ENCODE data around the gene NINL. TPM values are rescaled to one million over a fixed set of nuclear protein-coding genes. Genes with fewer than 3 reads are reported as not detected.

Gene NINL
- total and polyA plus RNA-seq, 4 donors, result 13.1 to 50.6 (median 31.2) TPM

DNA sequence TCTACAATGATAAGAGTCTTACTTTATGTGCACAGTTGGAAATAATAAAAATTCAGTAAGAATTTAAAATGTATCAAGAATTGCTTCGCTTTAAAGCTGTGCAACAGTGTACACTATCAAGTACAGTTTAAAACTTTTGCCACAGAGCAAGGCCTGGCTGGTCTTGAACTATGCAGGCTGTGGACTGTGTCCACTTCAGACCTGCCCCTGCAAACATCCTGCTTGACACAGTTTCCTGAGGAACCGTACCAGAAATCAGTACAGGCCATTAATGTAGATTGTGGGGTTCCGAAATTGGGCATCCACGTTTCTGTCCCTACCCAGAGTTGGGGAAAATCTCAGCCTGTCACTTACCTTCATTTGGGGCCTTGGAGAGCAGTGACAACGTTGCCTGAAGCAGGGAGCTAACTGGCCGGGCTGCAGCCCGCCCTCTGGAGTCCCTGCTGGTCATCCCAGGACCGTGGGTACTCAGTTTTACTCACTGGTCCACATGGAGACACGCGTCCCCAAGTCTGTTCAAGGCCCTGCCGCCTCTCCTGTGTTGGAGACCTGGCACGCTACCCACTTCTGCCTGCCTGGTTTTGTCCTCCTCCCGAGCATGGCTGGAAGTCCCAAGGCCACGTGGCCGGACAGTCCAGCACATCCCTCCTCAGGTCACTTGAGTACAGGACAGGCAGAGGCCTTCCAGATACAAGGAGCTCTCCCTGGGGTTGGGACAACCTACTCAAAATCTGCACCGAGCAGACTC is 8.4 kb downstream of the NINL start:
- peaks cover 8% of the 10 kb centered on the region for H3K4me1 ChIP-seq (ENCODE audit: control insufficient read depth, insufficient read depth, low read length)
- WGBS (ENCODE audit: insufficient coverage), result 84% methylated on average over 13 of the region's 16 CpGs
- H3K4me3 ChIP-seq (ENCODE audit: low read depth, low read length), result no peak overlapping the region

DNA sequence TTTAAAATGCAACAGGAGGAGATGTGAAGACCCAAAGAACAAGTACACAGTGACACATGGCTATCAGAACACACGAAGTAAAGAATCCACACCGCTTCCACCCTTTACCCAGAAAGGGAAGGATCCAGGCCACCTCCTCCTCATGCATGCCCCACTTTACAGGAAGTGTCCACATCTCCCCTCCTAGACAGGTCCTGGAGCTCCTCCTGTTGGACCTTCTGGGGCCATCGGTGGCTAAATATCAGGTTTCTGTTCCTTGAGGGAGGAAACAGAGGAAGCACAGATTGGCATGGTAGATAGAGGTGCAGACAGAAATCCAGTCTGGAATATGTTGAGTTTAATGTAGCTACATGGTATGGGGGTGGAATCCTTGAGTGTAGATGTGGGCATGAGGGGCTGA is 10.9 kb downstream of the NINL start:
- H3K27me3 ChIP-seq (ENCODE audit: control insufficient read depth, insufficient read depth, low read length), result no peaks in the 10 kb centered on the region
- H3K9me3 ChIP-seq (ENCODE audit: control insufficient read depth, insufficient read depth, low read length), result no peaks in the 10 kb centered on the region
- WGBS (ENCODE audit: insufficient coverage), result 40% methylated on average over 1 of the region's 3 CpGs
- peaks cover 10% of the 10 kb centered on the region for H3K36me3 ChIP-seq (ENCODE audit: control insufficient read depth, insufficient read depth, low read length)
- no peak overlapping the region for H3K4me3 ChIP-seq (ENCODE audit: low read depth, low read length)
- H3K4me1 ChIP-seq (ENCODE audit: control insufficient read depth, insufficient read depth, low read length), result peaks cover 5% of the 10 kb centered on the region
- H3K27ac ChIP-seq (ENCODE audit: low read depth, low read length), result no peak overlapping the region
- DNase-seq (ENCODE audit: low read depth in 4 of 6, low spot score in 6 of 6), result no peak

More for the DNA sequence above, 8.4 kb downstream of the NINL start:
- Histone ChIP-seq H3K27me3 (ENCODE audit: control insufficient read depth, insufficient read depth, low read length) (no peaks in the 10 kb centered on the region), H3K36me3 (ENCODE audit: control insufficient read depth, insufficient read depth, low read length) (peaks cover 5% of the 10 kb centered on the region), H3K27ac (ENCODE audit: low read depth, low read length) (no peak overlapping the region), H3K9me3 (ENCODE audit: control insufficient read depth, insufficient read depth, low read length) (no peaks in the 10 kb centered on the region)
- no peak for DNase-seq (ENCODE audit: low read depth in 4 of 6, low spot score in 6 of 6)

DNA sequence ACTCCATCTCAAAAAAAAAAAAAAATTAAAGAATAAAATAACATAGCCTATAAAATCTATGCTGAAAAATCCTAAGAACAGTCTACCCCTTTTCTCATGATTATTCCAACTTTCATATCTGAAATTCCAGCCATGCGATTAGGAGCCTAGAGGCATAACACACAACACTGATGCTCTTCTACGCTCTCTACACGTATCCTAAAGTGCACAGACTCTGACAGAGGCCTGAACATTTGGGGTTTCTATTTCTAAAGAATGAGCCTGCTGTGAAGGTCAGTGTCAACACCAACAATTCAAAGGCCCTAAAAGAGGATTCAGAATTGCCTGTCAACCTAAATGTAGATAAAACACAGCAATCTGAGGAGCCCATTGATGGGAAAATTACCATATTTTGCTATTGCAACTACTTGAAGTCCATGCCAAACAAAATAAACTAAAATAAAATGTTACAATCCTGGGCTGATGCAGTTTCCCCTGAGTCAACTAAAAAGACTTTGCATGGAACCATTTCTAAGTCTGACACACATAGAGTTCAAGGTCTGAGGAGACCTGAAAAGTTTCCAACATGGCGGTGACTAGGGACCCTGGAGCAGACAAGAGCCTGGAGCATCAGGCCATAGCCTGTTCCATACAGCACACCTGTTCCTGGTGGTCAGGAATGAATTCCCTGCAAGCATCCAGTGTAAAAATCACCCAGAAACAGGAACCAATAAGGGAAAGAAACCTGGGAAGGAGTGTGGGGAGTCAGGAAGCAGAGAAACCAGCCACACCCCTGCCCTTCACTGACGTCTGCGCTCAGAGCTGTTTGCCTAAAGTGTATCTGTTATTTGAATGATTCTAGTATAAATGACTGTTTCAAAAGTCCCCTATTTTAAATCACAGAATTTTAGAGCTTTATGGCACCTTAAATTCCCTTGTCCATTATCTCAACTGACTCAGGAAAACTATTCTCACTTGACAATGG is 11.8 kb downstream of the NINL start:
- Histone ChIP-seq H3K4me3 (ENCODE audit: low read depth, low read length) (no peak overlapping the region), H3K36me3 (ENCODE audit: control insufficient read depth, insufficient read depth, low read length) (peaks cover 12% of the 10 kb centered on the region), H3K9me3 (ENCODE audit: control insufficient read depth, insufficient read depth, low read length) (no peaks in the 10 kb centered on the region), H3K27ac (ENCODE audit: low read depth, low read length) (no peak overlapping the region), H3K27me3 (ENCODE audit: control insufficient read depth, insufficient read depth, low read length) (no peaks in the 10 kb centered on the region), H3K4me1 (ENCODE audit: control insufficient read depth, insufficient read depth, low read length) (no peaks in the 10 kb centered on the region)
- DNase-seq (ENCODE audit: low read depth in 4 of 6, low spot score in 6 of 6), result no peak
- WGBS (ENCODE audit: insufficient coverage), result 100% methylated on average over 1 of the region's 6 CpGs

DNA sequence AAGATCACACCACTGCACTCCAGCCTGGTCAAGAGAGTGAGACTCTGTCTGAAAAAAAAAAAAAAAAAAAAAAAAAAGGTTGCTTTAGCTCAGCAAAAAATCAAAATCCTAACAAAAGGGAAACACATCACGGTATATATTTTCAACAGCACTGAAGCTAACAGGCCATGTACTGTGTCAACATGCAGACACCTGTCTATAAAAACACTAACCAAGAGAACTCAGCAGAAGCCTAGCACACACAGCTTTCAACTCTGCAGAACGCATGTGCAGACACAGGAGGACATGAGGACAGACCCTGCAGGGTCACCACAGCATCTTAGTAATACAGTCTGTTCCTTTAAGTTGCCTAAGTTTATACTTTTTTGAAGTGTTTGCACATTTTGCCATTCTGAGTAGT is 13.5 kb downstream of the NINL start:
- 100% methylated on average over 1 of the region's 2 CpGs for WGBS (ENCODE audit: insufficient coverage)
- Histone ChIP-seq H3K9me3 (ENCODE audit: control insufficient read depth, insufficient read depth, low read length) (no peaks in the 10 kb centered on the region), H3K4me1 (ENCODE audit: control insufficient read depth, insufficient read depth, low read length) (no peaks in the 10 kb centered on the region), H3K27me3 (ENCODE audit: control insufficient read depth, insufficient read depth, low read length) (no peaks in the 10 kb centered on the region), H3K36me3 (ENCODE audit: control insufficient read depth, insufficient read depth, low read length) (peaks cover 8% of the 10 kb centered on the region), H3K27ac (ENCODE audit: low read depth, low read length) (no peak overlapping the region), H3K4me3 (ENCODE audit: low read depth, low read length) (no peak overlapping the region)
- DNase-seq (ENCODE audit: low read depth in 4 of 6, low spot score in 6 of 6), result no peak

DNA sequence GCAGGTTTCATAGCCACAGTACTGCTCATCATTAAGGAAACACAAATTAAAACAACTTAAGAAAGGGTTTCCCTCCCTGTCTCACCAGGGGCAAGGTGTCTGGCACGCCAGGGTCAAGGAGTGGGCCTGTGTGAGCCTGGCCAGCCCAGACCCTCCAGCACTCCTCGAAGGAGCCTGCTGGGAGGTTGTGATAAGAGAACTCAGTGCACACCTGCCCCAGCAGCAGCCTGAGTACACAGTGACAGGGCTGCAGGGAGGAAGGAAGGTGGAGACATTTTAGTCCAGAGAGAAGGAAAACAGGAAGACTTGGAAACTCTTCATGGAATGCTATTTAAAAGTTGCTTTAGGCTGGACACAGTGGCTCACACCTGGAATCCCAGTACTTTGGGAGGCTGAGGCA is 14.1 kb downstream of the NINL start:
- Histone ChIP-seq H3K9me3 (ENCODE audit: control insufficient read depth, insufficient read depth, low read length) (no peaks in the 10 kb centered on the region), H3K4me1 (ENCODE audit: control insufficient read depth, insufficient read depth, low read length) (no peaks in the 10 kb centered on the region), H3K4me3 (ENCODE audit: low read depth, low read length) (no peak overlapping the region), H3K27me3 (ENCODE audit: control insufficient read depth, insufficient read depth, low read length) (no peaks in the 10 kb centered on the region), H3K36me3 (ENCODE audit: control insufficient read depth, insufficient read depth, low read length) (peaks cover 8% of the 10 kb centered on the region), H3K27ac (ENCODE audit: low read depth, low read length) (no peak overlapping the region)
- WGBS (ENCODE audit: insufficient coverage), result 95% methylated on average over 2 of the region's 2 CpGs
- no peak for DNase-seq (ENCODE audit: low read depth in 4 of 6, low spot score in 6 of 6)

DNA sequence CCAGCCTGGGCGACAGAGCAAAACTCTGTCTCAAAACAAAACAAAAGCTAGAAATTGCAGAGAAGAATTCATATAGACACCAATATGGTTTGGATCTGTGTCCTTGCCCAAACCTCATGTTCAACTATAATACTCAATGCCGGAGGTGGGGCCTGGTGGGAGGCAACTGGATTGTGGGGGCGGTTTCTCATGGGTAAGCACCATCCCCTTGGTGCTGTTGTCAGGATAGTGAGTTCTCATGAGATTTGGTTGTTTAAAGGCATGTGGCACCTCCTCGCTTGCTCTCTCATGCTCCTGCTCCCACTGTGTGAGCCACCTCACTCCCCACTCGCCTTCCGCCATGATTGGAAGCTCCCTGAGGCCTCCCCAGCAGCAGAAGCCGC is 15.2 kb downstream of the NINL start:
- peaks cover 8% of the 10 kb centered on the region for H3K36me3 ChIP-seq (ENCODE audit: control insufficient read depth, insufficient read depth, low read length)
- H3K27me3 ChIP-seq (ENCODE audit: control insufficient read depth, insufficient read depth, low read length), result no peaks in the 10 kb centered on the region
- H3K27ac ChIP-seq (ENCODE audit: low read depth, low read length), result no peak overlapping the region
- peaks cover 3% of the 10 kb centered on the region for H3K4me1 ChIP-seq (ENCODE audit: control insufficient read depth, insufficient read depth, low read length)
- DNase-seq (ENCODE audit: low read depth in 4 of 6, low spot score in 6 of 6), result no peak
- no peak overlapping the region for H3K4me3 ChIP-seq (ENCODE audit: low read depth, low read length)
- WGBS (ENCODE audit: insufficient coverage), result 98% methylated on average over 4 of the region's 7 CpGs
- no peaks in the 10 kb centered on the region for H3K9me3 ChIP-seq (ENCODE audit: control insufficient read depth, insufficient read depth, low read length)

DNA sequence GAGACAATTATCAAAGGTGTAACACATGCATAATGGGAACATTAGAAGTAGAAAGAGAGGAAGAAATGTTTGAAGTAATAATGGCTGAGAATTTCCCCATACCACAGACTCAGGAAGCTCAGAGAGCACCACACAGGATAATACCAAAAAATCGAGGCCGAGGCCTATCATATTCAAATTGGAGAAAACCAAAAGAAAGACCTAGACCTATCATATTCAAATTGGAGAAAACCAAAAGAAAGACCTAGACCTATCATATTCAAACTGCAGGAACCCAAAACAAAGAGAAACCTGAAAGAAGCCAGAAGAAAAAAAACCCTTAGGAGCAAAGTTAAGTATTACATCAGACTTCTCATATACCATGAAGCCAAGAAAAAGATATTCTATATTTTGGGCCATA is 18.0 kb downstream of the NINL start:
- peaks cover 1% of the 10 kb centered on the region for H3K9me3 ChIP-seq (ENCODE audit: control insufficient read depth, insufficient read depth, low read length)
- H3K36me3 ChIP-seq (ENCODE audit: control insufficient read depth, insufficient read depth, low read length), result peaks cover 8% of the 10 kb centered on the region
- no peaks in the 10 kb centered on the region for H3K27me3 ChIP-seq (ENCODE audit: control insufficient read depth, insufficient read depth, low read length)
- H3K27ac ChIP-seq (ENCODE audit: low read depth, low read length), result no peak overlapping the region
- WGBS (ENCODE audit: insufficient coverage), result no CpG with 5 or more reads among the region's 2 CpGs
- H3K4me3 ChIP-seq (ENCODE audit: low read depth, low read length), result no peak overlapping the region
- H3K4me1 ChIP-seq (ENCODE audit: control insufficient read depth, insufficient read depth, low read length), result peaks cover 3% of the 10 kb centered on the region
- no peak for DNase-seq (ENCODE audit: low read depth in 4 of 6, low spot score in 6 of 6)

DNA sequence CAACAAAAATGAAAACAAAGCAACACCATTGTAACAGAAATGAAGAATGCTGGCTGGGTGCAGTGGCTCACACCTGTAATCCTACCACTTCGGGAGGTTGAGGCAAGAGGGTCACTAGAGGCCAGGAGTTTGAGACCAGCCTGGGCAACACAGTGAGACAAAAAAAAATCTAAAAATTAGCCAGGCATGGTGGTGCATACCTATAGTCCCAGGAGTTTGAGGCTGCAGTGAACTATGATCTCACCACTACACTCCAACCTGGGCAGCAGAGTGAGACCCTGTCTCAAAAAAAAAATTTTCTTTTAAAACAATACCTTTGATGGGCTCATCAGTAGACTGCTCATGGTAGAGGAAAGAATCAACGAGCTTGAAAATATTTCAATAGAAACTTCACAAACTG is 18.5 kb downstream of the NINL start:
- no peak overlapping the region for H3K4me3 ChIP-seq (ENCODE audit: low read depth, low read length)
- no peaks in the 10 kb centered on the region for H3K27me3 ChIP-seq (ENCODE audit: control insufficient read depth, insufficient read depth, low read length)
- no peak overlapping the region for H3K27ac ChIP-seq (ENCODE audit: low read depth, low read length)
- peaks cover 3% of the 10 kb centered on the region for H3K4me1 ChIP-seq (ENCODE audit: control insufficient read depth, insufficient read depth, low read length)
- H3K36me3 ChIP-seq (ENCODE audit: control insufficient read depth, insufficient read depth, low read length), result peaks cover 8% of the 10 kb centered on the region
- no peak for DNase-seq (ENCODE audit: low read depth in 4 of 6, low spot score in 6 of 6)
- peaks cover 1% of the 10 kb centered on the region for H3K9me3 ChIP-seq (ENCODE audit: control insufficient read depth, insufficient read depth, low read length)
- no CpG with 5 or more reads among the region's 2 CpGs for WGBS (ENCODE audit: insufficient coverage)

DNA sequence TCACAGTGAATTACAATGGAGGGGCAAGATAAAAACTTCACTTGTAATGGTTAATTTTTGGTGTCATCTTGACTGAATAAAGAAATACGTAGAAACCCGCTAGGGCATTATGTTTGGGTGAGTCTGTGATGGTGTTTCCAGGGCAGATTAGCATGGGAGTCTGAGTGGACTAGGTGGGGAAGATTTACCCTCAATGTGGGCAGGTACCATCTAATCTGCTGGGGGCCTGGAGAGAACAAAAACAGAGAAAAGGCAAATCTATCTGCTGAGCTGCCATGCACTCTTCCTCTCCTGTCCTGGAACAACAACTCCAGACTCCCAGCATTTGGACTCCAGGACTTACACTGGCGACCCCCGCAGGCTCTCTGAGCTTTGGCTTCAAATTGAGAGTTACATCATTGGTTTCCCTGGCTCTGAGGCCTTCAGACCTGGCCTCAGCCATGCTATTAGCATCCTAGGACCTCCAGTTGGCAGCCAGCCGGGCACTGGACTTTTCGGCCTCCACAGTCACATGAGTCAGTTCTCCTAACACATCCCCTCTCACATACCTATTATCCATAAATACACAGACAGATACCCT is 19.7 kb downstream of the NINL start:
- Histone ChIP-seq H3K4me3 (ENCODE audit: low read depth, low read length) (no peak overlapping the region), H3K27ac (ENCODE audit: low read depth, low read length) (no peak overlapping the region), H3K36me3 (ENCODE audit: control insufficient read depth, insufficient read depth, low read length) (peaks cover 4% of the 10 kb centered on the region), H3K4me1 (ENCODE audit: control insufficient read depth, insufficient read depth, low read length) (peaks cover 3% of the 10 kb centered on the region), H3K9me3 (ENCODE audit: control insufficient read depth, insufficient read depth, low read length) (peaks cover 1% of the 10 kb centered on the region), H3K27me3 (ENCODE audit: control insufficient read depth, insufficient read depth, low read length) (no peaks in the 10 kb centered on the region)
- 77% methylated on average over 6 of the region's 6 CpGs for WGBS (ENCODE audit: insufficient coverage)
- DNase-seq (ENCODE audit: low read depth in 4 of 6, low spot score in 6 of 6), result no peak

All from spinal cord (tissue), 10 donors.